KMS-11 (cell line): ENCODE data around the gene ZNF618.

Source experiments
- H2AFZ ChIP-seq: fragments of 200-600 bp; sonication (generic); 2 replicates; pipeline ENCODE4 v1.6.1; 2016; ENCODE audit warnings: antibody characterized with exemption, mixed run types, low read depth
- H3K27ac ChIP-seq: fragments of 200-600 bp; sonication (generic); 2 replicates; pipeline ENCODE4 v1.6.1; 2016; ENCODE audit warnings: mild to moderate bottlenecking, mixed run types
- H3K27me3 ChIP-seq: fragments of 200-600 bp; sonication (generic); 2 replicates; pipeline ENCODE4 v1.6.1; 2017; ENCODE audit warnings: mild to moderate bottlenecking, low read depth, mixed run types, moderate library complexity; ENCODE audit not compliant: insufficient read depth
- H3K36me3 ChIP-seq: fragments of 200-600 bp; sonication (generic); 2 replicates; pipeline ENCODE4 v1.6.1; 2017; ENCODE audit warnings: mild to moderate bottlenecking, mixed run types; ENCODE audit not compliant: insufficient read depth
- H3K4me1 ChIP-seq: fragments of 200-600 bp; sonication (generic); 2 replicates; pipeline ENCODE4 v1.6.1; 2016; ENCODE audit warnings: mild to moderate bottlenecking, low read depth, mixed run types; ENCODE audit not compliant: poor library complexity, severe bottlenecking
- H3K4me2 ChIP-seq: fragments of 200-600 bp; sonication (generic); 2 replicates; pipeline ENCODE4 v1.7.0; 2016; ENCODE audit warnings: mild to moderate bottlenecking, mixed run types
- H3K4me3 ChIP-seq: fragments of 200-600 bp; sonication (generic); IDR thresholded peaks from 2 replicates; pipeline ENCODE4 v1.6.1; 2017; ENCODE audit warnings: low read depth, low read length, mixed read lengths; ENCODE audit not compliant: insufficient read depth
- H3K79me2 ChIP-seq: fragments of 200-600 bp; sonication (generic); 2 replicates; pipeline ENCODE4 v1.6.1; 2016; ENCODE audit warnings: low read depth, mixed run types; ENCODE audit not compliant: insufficient read depth
- H3K9ac ChIP-seq: fragments of 200-600 bp; sonication (generic); 2 replicates; pipeline ENCODE4 v1.6.1; 2016; ENCODE audit warnings: mild to moderate bottlenecking, mixed run types
- H4K20me1 ChIP-seq: fragments of 200-600 bp; sonication (generic); 2 replicates; pipeline ENCODE4 v1.6.1; 2016; ENCODE audit warnings: mild to moderate bottlenecking, mixed run types; ENCODE audit not compliant: insufficient read depth
- TF ChIP-seq, protein P1 (sequence below): fragments of 200-600 bp; sonication (generic); conservative IDR thresholded peaks from 2 replicates; pipeline ENCODE4 v1.6.1; 2017; ENCODE audit warnings: low read depth, mild to moderate bottlenecking, antibody characterized with exemption, low read length, moderate library complexity, mixed read lengths

ZNF618 gene

DNA sequence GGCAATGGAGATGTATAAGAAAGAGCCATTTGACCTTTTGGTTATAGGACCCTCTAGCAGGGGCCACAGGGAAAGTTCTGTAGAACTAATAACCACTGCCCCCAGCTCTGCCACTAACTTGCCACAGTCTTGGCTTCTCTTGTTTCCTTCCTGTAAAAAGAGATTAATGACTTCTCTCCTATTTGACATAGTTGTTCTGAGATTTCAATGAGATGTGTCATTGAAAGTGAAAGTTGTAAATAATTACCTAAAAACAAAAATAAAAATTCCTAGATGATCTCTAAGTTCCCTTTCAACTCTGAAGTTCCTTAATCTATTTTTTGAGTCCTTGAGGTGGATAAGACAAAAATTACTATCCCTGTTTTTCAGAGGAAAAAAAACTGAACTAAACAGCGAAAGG lies 224.4 kb downstream of the ZNF618 start:
- Histone ChIP-seq H3K4me2 (no peak overlapping the region), H3K4me3 (no peak overlapping the region), H3K27me3 (no peaks in the 10 kb centered on the region)

DNA sequence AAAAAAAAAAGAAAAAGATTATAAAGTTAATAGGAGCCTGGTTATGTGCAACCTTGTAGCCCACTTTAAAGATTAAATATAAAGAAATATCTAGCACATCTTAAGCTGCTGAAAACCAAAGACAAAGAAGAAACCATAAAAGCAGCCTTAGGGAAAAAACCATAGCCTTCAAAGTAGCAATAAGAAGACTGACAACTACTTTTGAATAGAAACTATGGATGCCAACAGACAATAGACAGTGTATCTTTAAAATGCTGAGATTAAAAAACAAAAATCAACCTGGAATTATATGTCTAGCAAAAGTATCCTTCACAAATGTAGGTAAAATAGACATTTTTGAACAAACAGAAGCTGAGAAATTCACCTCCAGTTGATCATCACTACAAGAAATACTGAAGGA lies 226.4 kb downstream of the ZNF618 start:
- Histone ChIP-seq H3K27ac (no peak overlapping the region), H2AFZ (no peak overlapping the region), H3K4me2 (no peak overlapping the region), H3K27me3 (no peaks in the 10 kb centered on the region), H3K9ac (no peak overlapping the region), H3K4me3 (no peak overlapping the region), H3K4me1 (no peaks in the 10 kb centered on the region), H3K36me3 (no peaks in the 10 kb centered on the region), H4K20me1 (no peaks in the 10 kb centered on the region), H3K79me2 (no peaks in the 10 kb centered on the region)
- TF ChIP-seq, protein P1, sequence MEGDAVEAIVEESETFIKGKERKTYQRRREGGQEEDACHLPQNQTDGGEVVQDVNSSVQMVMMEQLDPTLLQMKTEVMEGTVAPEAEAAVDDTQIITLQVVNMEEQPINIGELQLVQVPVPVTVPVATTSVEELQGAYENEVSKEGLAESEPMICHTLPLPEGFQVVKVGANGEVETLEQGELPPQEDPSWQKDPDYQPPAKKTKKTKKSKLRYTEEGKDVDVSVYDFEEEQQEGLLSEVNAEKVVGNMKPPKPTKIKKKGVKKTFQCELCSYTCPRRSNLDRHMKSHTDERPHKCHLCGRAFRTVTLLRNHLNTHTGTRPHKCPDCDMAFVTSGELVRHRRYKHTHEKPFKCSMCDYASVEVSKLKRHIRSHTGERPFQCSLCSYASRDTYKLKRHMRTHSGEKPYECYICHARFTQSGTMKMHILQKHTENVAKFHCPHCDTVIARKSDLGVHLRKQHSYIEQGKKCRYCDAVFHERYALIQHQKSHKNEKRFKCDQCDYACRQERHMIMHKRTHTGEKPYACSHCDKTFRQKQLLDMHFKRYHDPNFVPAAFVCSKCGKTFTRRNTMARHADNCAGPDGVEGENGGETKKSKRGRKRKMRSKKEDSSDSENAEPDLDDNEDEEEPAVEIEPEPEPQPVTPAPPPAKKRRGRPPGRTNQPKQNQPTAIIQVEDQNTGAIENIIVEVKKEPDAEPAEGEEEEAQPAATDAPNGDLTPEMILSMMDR, result no peak

More for the DNA sequence above, 224.4 kb downstream of the ZNF618 start:
- Histone ChIP-seq H3K4me1 (no peaks in the 10 kb centered on the region), H3K27ac (no peak overlapping the region), H3K36me3 (no peaks in the 10 kb centered on the region), H3K79me2 (no peaks in the 10 kb centered on the region), H2AFZ (no peak overlapping the region), H3K9ac (no peak overlapping the region), H4K20me1 (no peaks in the 10 kb centered on the region)
- TF ChIP-seq, protein P1, result no peak

DNA sequence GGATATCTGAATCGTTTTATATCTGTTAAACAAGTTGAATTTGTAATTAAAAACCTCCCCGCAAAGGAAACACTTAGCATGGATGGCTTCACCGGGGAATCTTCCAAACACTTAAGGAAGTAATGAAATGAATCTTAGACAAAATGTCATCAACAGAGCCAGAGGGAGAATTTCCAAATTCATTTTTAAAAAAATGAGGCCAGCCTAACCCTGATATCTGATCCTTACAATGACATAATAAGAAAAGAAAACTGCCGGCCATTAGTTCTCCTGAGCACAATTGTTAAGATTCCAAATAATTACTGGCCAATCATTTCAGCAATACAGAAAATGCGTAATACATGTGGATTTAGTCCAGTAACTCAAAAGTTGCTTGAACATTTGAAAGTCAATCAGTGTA lies 229.1 kb downstream of the ZNF618 start:
- TF ChIP-seq, protein P1, result no peak
- Histone ChIP-seq H3K4me1 (no peaks in the 10 kb centered on the region), H3K79me2 (no peaks in the 10 kb centered on the region), H3K4me3 (no peak overlapping the region), H3K9ac (no peak overlapping the region), H3K27me3 (no peaks in the 10 kb centered on the region), H4K20me1 (no peaks in the 10 kb centered on the region), H3K27ac (no peak overlapping the region), H2AFZ (no peak overlapping the region), H3K4me2 (no peak overlapping the region), H3K36me3 (no peaks in the 10 kb centered on the region)
